GM19025 (cell line): Measurements from ENCODE around the gene COPE.
"Not testable (repeated sequence)": the region's sequence is repeated elsewhere in the genome, so short reads cannot be mapped to it uniquely, and the experiment has no call there.

Source experiments
- ATAC-seq: cut with Tn5 transposase; IDR thresholded peaks from one replicate; pipeline ENCODE4 v1.9.1; 2021; ENCODE audit warnings: mild to moderate bottlenecking, low read depth, moderate library complexity; ENCODE audit not compliant: unreplicated experiment

Gene COPE

DNA sequence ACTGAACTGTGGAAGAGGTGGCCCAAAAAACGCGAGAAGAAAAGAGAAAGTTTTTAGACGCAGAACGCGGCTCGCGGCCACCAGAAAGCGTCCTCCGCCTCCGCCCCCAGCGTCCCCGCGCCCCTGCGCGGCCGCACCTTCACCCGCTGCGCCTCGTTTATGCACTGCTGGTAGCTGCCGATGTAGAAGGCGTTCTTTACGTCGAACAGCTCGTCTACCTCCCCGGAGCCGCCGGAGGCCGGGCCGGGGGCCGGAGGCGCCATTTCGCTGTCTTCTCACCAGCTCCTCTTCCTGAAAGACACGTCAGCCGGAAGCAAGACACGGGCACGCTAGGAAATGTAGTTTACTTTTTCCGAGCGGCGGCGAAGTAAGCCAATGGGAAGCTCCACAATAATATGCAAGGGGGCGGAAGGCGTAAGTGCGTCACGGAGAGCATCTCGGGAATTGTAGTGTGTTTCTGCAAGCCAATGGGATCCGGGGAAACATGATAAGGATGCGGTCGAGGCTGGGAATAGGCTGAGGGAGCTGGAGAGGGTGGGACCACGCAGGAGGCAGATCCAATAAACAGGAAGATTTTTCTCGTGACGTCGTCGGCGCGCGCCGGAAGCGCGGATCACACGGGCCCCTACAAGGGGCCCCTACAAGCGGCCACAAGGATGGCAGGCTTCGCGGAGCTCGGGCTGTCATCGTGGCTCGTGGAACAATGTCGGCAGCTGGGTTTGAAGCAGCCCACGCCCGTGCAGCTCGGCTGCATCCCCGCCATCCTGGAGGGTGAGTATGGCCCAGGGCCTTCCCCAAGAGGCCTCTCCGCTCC lies at the start of gene COPE, which contains the start of gene DDX49:
Gene COPE, minus strand, starts transcription at position 302 of the 814 bp plus-strand sequence. Its CDS starts 39 bp downstream, at position 263.
Gene DDX49, plus strand, starts transcription at position 630 of the 814 bp plus-strand sequence. Its CDS starts 27 bp downstream, at position 657.
- ATAC-seq = peak; percentile 87

DNA sequence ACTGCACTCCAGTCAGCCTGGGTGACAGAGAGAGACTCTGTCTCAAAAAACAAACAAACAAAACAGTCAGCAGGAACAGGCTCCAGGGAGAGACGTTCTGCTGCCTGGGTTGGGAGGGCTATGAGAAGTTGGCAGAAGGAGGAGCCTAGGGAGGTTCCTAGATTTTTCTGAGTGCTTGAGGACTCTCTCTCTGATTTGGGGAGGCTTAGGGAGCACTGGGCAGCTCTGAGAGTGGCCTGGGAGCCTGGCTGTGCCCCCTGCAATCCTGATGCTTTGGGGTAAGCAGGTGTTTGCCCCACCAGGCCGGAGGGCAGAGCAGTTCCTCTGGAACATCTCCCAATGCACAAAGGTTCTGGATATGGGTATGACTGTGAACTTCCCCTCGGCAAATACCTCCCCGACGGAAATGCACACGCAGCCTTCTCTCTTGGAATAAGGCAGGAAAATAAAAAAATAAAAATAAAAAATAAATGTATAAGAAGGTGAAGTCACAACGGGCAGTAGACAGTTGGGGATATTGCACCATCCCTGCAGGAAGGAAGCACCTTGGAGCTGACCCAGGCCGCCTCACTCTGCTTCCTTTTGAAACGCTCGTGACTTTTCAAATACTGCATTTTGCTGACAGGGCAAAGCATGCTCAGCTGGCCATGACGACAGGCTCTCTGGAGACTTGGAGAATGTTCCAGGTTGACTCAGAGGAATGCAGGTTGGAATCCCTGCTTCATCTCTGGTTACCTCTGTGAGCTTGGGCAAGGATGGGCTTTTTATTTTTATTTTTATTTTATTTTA lies 48.4 kb upstream of the COPE start:
- ATAC-seq = no peak

DNA sequence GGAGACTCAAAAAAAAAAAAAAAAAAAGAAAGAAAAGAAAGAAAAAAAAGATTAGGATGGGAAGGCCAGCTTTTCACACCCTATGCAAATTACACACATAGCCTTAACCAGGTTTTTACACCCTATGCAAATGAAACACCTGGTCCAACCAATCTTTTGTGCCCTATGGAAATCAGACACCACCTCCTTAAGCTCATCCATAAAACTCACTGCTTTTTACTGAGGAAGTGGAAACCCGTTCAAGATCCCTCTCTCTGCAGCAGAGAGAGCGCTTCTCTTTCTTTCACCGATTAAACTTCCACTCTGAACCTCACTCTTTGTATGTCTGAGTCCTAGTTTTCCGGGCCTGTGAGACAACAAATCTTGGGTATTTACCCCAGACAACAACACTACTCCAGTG lies 47.1 kb upstream of the COPE start:
- no peak for ATAC-seq

DNA sequence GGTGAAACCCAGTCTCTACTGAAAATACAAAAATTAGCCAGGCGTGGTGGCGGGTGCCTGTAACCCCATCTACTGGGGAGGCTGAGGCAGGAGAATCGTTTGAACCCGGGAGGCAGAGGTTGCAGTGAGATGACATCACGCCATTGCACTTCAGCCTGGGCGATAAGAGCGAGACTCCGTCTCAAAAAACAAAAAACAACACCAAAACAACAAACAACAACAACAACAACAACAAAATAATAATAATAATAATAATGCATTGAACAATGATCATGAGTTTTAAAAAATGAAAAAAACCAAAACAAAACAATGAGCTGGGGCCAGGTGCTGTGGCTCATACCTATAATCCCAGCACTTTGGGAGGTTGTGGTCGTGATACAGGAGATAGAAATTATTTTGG lies 44.9 kb upstream of the COPE start:
- no peak for ATAC-seq

DNA sequence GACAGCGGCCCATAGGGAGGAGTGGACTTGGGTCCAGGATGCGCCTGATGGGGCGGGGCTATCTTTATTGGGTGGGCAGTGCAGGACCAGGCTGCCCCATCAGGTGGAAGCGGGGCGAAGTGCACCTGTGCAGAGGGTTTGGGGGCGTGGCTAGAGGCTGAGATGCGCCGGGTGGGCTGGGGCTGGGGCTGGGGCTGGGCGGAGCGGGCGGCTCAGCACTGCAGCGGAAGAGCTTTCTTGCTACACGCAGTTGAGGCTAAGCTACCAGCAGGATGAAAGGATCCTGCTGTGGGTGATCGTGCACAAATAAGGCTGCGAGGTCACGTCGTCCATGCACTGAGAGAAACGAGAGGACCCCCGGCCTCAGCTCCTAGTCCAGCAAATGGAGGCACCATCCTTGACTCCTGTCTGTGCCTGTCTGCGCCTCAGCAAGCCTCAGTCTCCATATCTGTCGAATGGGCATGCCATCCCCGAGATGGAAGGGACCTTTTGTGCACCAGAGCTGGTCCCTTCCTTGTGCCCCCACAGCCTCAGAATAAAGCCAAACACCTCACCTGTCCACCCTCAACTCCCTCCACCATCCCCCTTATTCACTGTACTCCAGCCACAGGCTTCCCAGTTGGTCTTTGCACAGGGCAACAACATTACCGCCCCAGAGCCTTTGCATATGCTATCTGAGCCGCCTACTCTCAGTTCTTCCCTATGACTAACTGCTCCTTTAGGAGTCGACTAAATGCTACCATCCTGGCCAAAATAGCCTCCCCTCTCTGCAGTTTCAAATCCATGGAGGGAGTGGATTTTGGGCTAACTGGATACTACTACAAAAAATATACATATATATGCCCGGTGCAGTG lies 42.8 kb upstream of the COPE start:
- no peak for ATAC-seq

DNA sequence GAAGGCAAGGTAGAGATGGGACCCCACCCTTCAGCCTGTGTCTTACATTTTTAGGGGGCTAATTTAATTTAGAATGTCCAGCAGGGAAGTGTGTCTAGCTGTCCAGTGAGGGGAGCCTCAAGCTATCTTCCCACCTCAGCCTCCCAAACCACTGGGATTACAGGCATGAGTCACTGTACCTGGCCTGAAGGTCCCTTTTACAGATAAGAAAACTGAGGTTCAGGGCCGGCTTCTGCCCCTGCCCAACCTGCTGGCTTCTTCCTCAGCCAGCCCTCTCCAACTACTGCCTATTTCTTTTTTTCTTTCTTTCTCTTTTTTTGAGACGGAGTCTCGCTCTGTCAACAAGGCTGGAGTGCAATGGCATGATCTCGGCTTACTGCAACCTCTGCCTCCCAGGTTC lies 41.2 kb upstream of the COPE start:
- no peak for ATAC-seq

DNA sequence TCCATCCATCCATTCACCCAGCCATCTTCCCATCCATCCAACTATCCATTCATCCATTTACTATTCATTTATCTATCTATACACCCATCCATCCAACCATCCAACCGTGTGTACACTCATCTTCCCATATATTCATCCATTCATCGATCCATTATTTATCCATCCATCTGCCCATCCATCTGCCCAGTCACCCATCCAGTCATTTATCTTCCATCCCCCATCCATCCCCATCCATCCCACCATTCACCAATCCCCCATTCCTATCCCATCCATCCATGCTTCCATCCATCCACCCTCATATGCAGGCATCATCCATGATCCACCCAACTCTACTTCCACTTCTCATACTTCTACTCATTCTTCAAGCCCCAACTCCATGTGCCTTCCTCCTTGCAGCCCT lies 35.9 kb upstream of the COPE start:
- no peak for ATAC-seq

DNA sequence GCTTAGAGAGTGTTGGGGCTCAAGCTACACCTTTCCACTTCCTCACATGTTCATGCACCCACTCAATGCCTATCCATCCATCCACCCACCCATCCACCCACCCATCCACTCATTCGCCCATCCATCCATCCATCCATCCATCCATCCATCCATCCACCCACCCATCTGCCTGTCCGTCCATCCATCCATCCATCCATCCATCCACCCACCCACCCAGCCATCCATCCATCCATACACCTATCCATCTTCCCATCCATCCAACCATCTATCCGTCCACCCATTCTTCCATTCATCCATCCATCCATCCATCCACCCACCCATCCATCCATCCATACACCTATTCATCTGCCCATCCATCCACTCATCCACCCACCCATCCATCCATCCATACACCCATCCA lies 34.9 kb upstream of the COPE start:
- no peak for ATAC-seq

DNA sequence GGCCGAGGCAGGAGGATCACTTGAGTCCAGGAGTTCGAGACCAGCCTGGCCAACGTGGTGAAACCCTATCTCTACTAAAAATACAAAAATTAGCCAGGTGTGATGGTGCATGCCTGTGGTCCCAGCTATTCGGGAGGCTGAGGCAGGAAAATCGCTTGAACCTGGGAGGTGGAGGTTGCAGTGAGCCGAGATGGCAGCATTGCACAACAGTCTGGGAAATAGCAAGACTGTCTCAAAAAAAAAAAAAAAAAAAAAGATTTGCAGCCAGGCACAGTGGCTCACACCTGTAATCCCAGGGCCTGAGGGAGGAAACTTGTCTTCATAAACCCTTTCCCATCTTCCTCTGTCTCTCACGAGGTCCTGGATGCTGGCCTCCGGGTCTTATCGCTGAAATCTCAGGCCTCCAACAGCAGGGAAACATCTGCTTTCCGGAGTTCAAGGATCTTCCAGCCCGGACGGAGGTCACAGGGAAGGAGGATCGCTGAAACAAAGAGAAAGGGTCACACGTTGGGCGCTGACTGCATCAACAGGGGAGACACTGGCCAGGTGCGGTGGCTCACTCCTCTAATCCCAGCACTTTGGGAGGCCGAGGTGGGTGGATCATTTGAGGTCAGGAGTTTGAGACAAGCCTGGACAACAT lies 33.3 kb upstream of the COPE start:
- ATAC-seq = not testable (repeated sequence)

DNA sequence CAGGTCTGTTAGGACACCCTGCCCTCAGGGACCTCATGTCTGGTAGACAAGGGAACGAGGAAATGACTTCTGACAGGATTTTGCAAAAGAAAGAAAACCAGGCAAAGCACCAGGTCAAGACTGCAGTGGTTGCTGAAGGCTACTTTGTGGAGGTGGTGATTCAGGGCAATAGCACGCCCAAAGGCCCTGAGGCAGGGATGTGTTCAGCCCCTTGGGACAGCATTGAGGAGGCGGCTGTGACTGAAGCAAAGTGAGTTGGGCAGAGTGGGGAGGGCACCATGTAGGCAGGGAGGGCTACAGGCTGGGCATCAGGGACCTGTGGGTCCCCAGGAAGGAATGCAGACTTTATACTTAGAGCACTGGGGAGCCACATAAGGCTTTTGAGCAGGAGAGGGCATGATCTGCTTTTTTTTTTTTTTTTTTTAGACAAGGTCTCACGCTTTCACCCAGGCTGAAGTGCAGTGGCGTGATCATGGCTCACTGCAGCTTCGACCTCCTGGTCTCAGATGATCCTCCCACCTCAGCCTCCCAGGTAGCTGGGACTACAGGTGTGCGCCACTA lies 32.6 kb upstream of the COPE start:
- no peak for ATAC-seq

DNA sequence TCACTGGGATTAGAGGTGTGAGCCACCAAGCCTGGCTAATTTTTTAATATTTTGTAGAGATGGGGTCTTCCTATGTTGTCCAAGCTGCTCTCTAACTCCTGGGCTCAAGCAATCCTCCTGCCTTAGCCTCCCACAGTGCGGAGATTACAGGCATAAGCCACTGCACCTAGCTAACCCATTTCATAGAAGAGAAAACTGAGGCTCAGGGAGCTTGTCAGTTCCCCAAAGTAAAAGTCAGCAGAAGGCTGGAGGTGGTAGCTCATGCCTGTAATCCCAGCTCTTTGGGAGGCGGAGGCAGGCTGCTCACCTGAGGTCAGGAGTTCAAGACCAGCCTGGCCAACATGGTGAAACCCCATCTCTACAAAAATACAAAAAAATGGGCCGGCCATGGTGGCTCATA lies 30.7 kb upstream of the COPE start:
- ATAC-seq = no peak

DNA sequence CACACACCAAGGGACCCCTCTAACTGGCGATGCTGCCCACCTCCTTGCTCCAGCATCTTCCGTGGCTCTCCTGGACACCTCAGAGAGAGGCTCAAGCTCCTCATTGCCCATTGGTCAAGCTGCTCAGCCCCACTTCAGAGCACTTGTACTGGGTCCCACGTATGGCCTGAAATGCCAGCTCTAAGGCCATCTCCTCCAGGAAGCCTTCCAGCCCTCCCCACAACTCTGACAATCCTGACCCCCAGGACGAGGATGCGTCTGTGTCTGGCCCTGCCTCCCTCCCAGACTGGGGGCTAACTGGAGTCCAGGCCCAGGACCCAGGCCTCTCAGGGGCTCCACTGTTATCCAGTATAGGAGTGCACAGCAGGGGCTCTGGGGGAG lies 29.8 kb upstream of the COPE start:
- no peak for ATAC-seq

DNA sequence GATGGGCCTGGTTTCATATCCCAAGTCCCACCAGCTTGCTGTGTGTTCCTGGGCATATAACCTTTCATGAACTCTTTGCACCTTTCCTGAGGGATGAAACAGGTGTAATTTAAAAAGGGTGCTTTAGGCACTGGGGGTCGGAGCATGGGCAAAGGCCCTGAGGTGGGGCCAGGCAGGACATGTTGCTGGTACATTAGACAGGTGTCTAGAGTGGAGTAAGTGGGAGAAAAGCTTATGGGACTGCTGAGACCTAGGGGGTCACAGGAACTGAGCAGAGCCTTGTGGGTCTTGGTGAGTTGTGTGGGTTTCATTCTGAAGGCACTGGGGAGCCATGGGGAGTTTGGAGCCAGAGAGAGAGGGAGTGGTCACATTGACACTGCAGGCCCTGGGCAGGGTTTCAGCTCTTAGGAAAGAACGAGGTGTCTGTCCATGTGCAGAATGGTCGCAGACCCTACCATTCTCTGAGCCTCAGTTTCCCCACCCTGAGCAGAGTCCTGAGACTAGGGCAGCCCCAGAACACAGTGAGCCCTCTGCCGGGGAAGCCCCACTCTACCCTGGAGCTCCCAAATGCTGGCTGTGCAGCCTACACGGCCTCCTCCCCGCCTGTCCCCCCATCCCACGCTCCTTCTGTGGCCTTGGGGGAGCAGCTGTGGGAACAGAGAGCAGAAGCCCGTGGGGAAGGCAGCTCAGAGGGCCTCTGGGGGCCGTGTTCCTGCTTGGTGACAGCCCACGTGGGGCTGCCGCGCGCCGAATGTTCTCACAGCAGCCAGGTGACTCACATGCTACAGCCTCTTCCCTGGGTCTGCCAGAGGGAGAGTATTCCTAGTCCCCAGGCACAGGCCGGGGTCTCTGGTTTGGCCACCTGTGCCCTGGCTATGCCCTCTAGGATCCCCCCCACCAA lies 29.1 kb upstream of the COPE start:
- no peak for ATAC-seq

DNA sequence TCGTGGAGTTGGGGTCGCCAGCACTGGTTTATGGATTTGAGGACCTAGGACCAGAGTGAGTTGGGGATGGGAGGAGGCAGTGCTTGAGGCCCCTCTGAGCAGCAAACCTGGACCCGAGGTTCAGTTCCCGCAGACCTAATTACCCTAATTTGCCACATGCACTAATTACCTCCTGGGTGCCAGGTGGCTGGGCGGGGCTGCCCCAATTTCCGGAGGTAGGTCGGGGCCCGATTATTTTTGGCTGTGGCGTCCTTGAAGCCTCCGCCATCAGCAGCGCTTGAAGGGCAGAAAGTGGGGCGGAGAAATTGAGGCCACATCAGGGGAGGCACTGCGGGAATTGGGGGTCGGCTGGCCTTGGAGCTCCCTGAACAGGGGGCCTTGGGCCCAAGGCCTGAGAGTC lies 27.7 kb upstream of the COPE start:
- no peak for ATAC-seq

DNA sequence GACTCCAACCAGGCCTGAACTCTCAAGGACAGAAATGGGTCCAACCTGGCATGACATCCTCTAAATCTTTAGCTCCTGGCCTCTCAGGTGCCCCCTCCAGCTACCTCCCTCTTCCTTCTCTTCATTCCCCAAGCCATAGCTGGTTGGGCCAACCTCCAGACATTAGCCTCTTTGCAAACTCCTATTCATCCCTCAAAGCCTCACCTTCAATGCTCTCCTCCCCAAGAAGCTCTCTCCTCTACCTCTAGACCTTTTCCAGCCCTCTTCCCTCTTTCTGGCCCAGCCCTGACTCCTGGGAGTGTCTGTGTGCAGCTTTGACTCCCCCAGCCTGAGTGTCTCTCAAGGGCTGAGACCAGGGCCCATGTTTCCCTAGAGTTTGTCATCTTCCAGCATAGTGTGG lies 27.1 kb upstream of the COPE start:
- ATAC-seq = no peak

DNA sequence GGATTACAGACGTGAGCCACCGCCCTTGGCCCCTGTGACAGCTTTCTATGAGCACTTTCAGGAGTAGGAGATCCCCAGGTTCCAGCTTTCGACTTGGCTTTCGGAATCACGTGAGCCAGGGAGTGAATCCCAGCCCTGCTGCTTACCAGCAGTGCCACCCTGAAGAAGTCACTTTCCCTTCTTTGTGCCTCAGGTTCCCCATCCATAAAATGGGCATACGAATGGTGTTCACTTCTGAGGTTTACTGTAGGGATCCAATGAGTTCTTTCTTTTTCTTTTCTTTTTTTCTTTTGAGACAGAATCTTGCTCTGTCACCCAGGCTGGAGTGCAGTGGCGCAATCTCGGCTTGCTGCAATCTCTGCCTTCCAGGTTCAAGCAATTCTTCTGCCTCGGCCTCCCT lies 26.1 kb upstream of the COPE start:
- ATAC-seq = no peak

DNA sequence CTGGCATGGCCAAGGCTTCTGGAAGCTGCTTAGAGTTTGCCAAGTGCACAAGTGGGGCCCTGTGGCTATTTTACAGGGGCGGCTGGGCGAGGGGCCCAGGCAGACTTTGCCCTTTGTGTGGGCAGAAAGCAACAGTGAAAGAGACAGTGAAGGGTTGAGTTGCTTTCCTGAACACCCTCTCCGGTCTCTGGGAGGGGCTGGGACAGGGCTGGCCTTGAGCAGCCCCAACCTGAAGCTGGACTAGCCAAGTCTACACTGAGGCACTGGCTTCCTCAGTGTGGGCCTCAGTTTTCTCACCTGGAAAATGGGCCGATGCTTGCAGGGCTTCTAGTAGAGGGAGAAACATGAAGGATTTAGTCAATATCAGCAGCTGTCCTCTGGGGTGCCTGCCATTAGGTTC lies 24.3 kb upstream of the COPE start:
- no peak for ATAC-seq

DNA sequence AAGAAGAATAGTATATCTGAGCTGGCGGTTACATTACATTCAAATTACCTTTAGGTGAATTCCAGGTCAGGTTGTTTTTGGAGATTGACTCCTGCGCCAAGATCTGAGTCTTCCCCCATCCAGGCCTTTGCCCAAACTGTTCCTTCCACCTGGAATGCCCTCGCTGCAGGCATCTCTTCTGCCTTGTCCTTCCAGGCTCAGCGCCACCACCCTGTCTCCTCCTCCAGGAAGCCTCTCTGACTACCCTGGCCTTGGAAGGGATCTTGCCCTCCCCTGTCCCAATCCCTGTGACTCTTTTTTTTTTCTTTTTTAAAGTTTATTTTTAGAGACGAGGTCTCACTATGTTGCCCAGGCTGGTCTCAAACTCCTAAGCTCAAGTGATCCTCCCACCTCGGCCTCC lies 23.5 kb upstream of the COPE start:
- ATAC-seq = no peak
